Thyroid gland (tissue), 4 donors: ENCODE measurements around the gene ABO. TPM values are rescaled to one million over a fixed set of nuclear protein-coding genes. Genes with fewer than 3 reads are reported as not detected.

Experiments
- DNase-seq, 2 donors: peaks; one replicate each; pipeline ENCODE4 v3.0.0-alpha.2; 2019
- H3K27ac ChIP-seq, 3 donors: fragments of 200-600 bp; sonication (generic); 1 replicate in 2 of 3; 2 replicates in 1 of 3; pipeline ENCODE4 v1.5.1; 2016 to 2019; ENCODE audit warnings: mild to moderate bottlenecking in 1 of 3, moderate library complexity in 1 of 3
- H3K27me3 ChIP-seq: fragments of 200-600 bp; sonication (generic); one replicate; pipeline ENCODE4 v1.5.1; 2019
- H3K36me3 ChIP-seq, 2 donors: fragments of 200-600 bp; sonication (generic); one replicate each; pipeline ENCODE4 v1.5.1; 2016 to 2019
- H3K4me1 ChIP-seq, 2 donors: fragments of 200-600 bp; sonication (generic); one replicate each; pipeline ENCODE4 v1.5.1; 2017 to 2019
- H3K4me3 ChIP-seq, 3 donors: fragments of 200-600 bp; sonication (generic); replicated peaks in 1 of 3; 1 replicate in 2 of 3; 2 replicates in 1 of 3; pipeline ENCODE4 v1.5.1; 2016; ENCODE audit warnings: mild to moderate bottlenecking in 1 of 3
- H3K9me3 ChIP-seq: fragments of 200-600 bp; sonication (generic); one replicate; pipeline ENCODE4 v1.5.1; 2017
- CTCF ChIP-seq, 6 experiments: fragments of 200-600 bp in 3 of 6; fragments of 450-650 bp in 3 of 6; sonication (generic) in 3 of 6; IDR thresholded peaks; one replicate each; pipeline ENCODE4 v1.5.1; 2016 to 2019; ENCODE audit warnings: antibody characterized with exemption in 6 of 6, mild to moderate bottlenecking in 2 of 6, inconsistent platforms in 1 of 6, moderate library complexity in 1 of 6
- POLR2A ChIP-seq, 2 donors: fragments of 450-650 bp; IDR thresholded peaks; one replicate each; pipeline ENCODE4 v1.6.1; 2017; ENCODE audit warnings: antibody characterized with exemption in 2 of 2, mild to moderate bottlenecking in 2 of 2, moderate library complexity in 1 of 2
- WGBS, 2 donors: methylation state at CpG; one replicate each; pipeline ENCODE4 v1.1.5; 2017; 5-methylcytosine and 5-hydroxymethylcytosine counted together
- intact Hi-C: fragments of 100-400 bp; cut with DNase I; formaldehyde crosslinking; loops from one replicate; pipeline ENCODE4 v1.15.1; 2023
- total RNA-seq, 4 donors: library from RNA; depleted of rRNA; stranded (reverse); fragments of >200 nt; gene quantifications; one replicate each; pipeline ENCODE4 v1.2.3, GENCODE V29; 2016

The ABO gene
- total RNA-seq, 4 donors from 2014 or later = 15.7 to 32.6 (median 24.9) TPM

DNA sequence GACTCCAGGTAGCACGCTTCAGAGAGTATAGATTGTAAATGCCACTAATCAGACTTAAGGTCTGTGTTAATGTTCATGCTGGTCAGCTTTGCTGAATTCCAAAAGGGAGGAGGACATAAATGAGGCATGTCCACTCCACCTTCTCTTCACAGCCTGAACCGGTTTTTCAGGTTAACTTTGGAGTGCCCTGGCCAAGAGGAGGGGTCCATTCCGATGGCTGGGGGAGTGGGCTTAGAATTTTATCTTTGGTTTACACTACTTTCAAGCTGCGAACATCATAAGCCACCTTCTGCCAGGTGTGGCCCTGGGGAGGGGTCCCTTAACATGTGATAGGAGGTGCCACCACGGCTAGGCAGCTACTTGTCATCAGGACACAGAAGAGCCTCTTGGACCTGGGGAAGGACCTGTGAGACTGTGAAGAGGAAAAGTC lies 24.2 kb downstream of the ABO start:
- TF ChIP-seq CTCF (IDR thresholded peaks at IDR 0.05) = no peak
- TF ChIP-seq POLR2A (IDR thresholded peaks at IDR 0.05) = peak in 1 of 2 donors; percentile 55
- no peaks in the 10 kb centered on the region for H3K36me3 ChIP-seq
- no peaks in the 10 kb centered on the region for H3K27me3 ChIP-seq
- H3K4me1 ChIP-seq = peaks cover 64 to 75% of the 10 kb centered on the region in 2 donors
- WGBS, 2 donors = 28 to 35% methylated on average over 5 of the region's 5 CpGs
- intact Hi-C loops = no loop called here
- H3K4me3 ChIP-seq = no peak overlapping the region
- no peaks in the 10 kb centered on the region for H3K9me3 ChIP-seq
- peak; percentile 82 for DNase-seq
- H3K27ac ChIP-seq = peak overlapping the region; percentile 96 to 99 (median 96)

GRCh38 chr9:133249337-133249736 lies 25.7 kb downstream of the ABO start:
- Histone ChIP-seq H3K4me1 (peaks cover 74 to 79% of the 10 kb centered on the region in 2 donors), H3K9me3 (no peaks in the 10 kb centered on the region), H3K27me3 (no peaks in the 10 kb centered on the region), H3K36me3 (no peaks in the 10 kb centered on the region), H3K4me3 (no peak overlapping the region), H3K27ac (peak overlapping the region; percentile 96 to 99 (median 96))
- 100% methylated on average over 1 of the region's 1 CpG for WGBS, 2 donors
- intact Hi-C loops = no loop called here
- DNase-seq = no peak
- TF ChIP-seq CTCF (IDR thresholded peaks at IDR 0.05) (no peak), POLR2A (IDR thresholded peaks at IDR 0.05) (no peak)

- Histone ChIP-seq H3K9me3 (no peaks in the 10 kb centered on the region), H3K4me3 (no peak overlapping the region), H3K27me3 (no peaks in the 10 kb centered on the region), H3K27ac (peak overlapping the region; percentile 96 to 99 (median 96)), H3K36me3 (no peaks in the 10 kb centered on the region), H3K4me1 (peaks cover 71 to 78% of the 10 kb centered on the region in 2 donors)
- WGBS, 2 donors = 83 to 95% methylated on average over 8 of the region's 8 CpGs
- intact Hi-C loops = no loop called here
- no peak for TF ChIP-seq POLR2A (IDR thresholded peaks at IDR 0.05)
- no peak for TF ChIP-seq CTCF (IDR thresholded peaks at IDR 0.05)
- DNase-seq = no peak
These were observed 26.2 kb downstream of the ABO start for GRCh38 chr9:133248726-133249295.

DNA sequence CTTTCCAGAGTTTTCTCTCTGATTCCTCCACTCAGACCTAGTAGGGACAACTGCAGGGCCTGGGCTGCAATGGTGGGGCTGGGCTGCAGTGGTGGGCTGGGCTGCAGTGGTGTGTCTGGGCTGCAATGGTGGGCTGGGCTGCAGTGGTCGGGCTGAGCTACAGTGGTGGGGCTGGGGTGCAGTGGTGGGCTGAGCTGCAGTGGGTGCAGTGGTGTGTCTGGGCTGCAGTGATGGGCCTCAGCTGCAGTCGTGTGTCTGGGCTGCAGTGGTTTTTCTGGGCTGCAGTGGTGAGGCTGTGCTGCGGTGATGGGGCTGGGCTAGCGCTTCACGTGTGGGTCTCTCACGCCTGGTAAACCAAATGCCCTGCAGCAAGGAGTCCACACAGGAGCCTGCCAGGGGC lies 27.4 kb downstream of the ABO start:
- Histone ChIP-seq H3K4me3 (no peak overlapping the region), H3K27me3 (no peaks in the 10 kb centered on the region), H3K9me3 (no peaks in the 10 kb centered on the region), H3K36me3 (no peaks in the 10 kb centered on the region), H3K4me1 (peaks cover 63 to 72% of the 10 kb centered on the region in 2 donors), H3K27ac (peak overlapping the region in 2 of 3 donors; percentile 96 to 99)
- TF ChIP-seq CTCF (IDR thresholded peaks at IDR 0.05) (no peak), POLR2A (IDR thresholded peaks at IDR 0.05) (no peak)
- intact Hi-C loops = no loop called here
- DNase-seq = no peak
- WGBS, 2 donors = 83 to 92% methylated on average over 6 of the region's 6 CpGs

- Histone ChIP-seq H3K4me1 (peaks cover 56 to 66% of the 10 kb centered on the region in 2 donors), H3K27me3 (no peaks in the 10 kb centered on the region), H3K27ac (peak overlapping the region in 2 of 3 donors; percentile 68 to 99), H3K36me3 (no peaks in the 10 kb centered on the region), H3K4me3 (no peak overlapping the region), H3K9me3 (no peaks in the 10 kb centered on the region)
- intact Hi-C loops = no loop called here
- no peak for TF ChIP-seq POLR2A (IDR thresholded peaks at IDR 0.05)
- TF ChIP-seq CTCF (IDR thresholded peaks at IDR 0.05) = no peak
- 82 to 91% methylated on average over 5 to 6 of the region's 6 CpGs for WGBS, 2 donors
- DNase-seq = no peak
These were observed 28.0 kb downstream of the ABO start for GRCh38 chr9:133246991-133247390.
